ENCODE data around the gene SNRPA.

- no peak for TF ChIP-seq CTCF (IDR thresholded peaks at IDR 0.05)
- TF ChIP-seq EZH2 (IDR thresholded peaks at IDR 0.05; ENCODE audit: borderline replicate concordance, insufficient read depth, low read depth, low read length, poor library complexity, severe bottlenecking) = no peak
Measured at GRCh38 chr19:40798683-40799557, 47.9 kb downstream of the SNRPA start, which contains the start of gene EGLN2.

Measured in B cell (primary cell).